GM18511 (cell line): ENCODE measurements around the gene ZBP1.
"Not testable (repeated sequence)": the region's sequence is repeated elsewhere in the genome, so short reads cannot be mapped to it uniquely, and the experiment has no call there.

Source experiments
- ATAC-seq: cut with Tn5 transposase; IDR thresholded peaks from one replicate; pipeline ENCODE4 v1.9.1; 2021; ENCODE audit warnings: mild to moderate bottlenecking, moderate library complexity; ENCODE audit not compliant: unreplicated experiment

ZBP1 gene

GRCh38 chr20:57647933-57648785 is 27.9 kb upstream of the ZBP1 start:
- ATAC-seq: no peak

- no peak for ATAC-seq
Measured at GRCh38 chr20:57647006-57647932, 27.0 kb upstream of the ZBP1 start.

GRCh38 chr20:57638895-57639236 is 18.6 kb upstream of the ZBP1 start:
- ATAC-seq: no peak

GRCh38 chr20:57638173-57638894 is 18.1 kb upstream of the ZBP1 start:
- no peak for ATAC-seq

GRCh38 chr20:57633945-57634491 is 13.8 kb upstream of the ZBP1 start:
- ATAC-seq: no peak

GRCh38 chr20:57632286-57632685 is 12.1 kb upstream of the ZBP1 start:
- no peak for ATAC-seq

GRCh38 chr20:57630061-57630460 is 9.8 kb upstream of the ZBP1 start:
- no peak for ATAC-seq

GRCh38 chr20:57629491-57629901 is 9.3 kb upstream of the ZBP1 start:
- ATAC-seq: not testable (repeated sequence)

- ATAC-seq: not testable (repeated sequence)
Measured at GRCh38 chr20:57628962-57629308, 8.7 kb upstream of the ZBP1 start.

GRCh38 chr20:57628047-57628961 is 8.1 kb upstream of the ZBP1 start:
- no peak for ATAC-seq

GRCh38 chr20:57627339-57627738 is 7.1 kb upstream of the ZBP1 start:
- ATAC-seq: no peak

GRCh38 chr20:57625978-57626377 is 5.8 kb upstream of the ZBP1 start:
- no peak for ATAC-seq

- no peak for ATAC-seq
Measured at GRCh38 chr20:57625181-57625958, 5.1 kb upstream of the ZBP1 start.

- ATAC-seq: no peak
Measured at GRCh38 chr20:57624124-57624523, 3.9 kb upstream of the ZBP1 start.

- no peak for ATAC-seq
Measured at GRCh38 chr20:57622579-57623381, 2.6 kb upstream of the ZBP1 start.

GRCh38 chr20:57622201-57622570 is 2.0 kb upstream of the ZBP1 start:
- no peak for ATAC-seq

- ATAC-seq: no peak
Measured at GRCh38 chr20:57621421-57622200, 1.4 kb upstream of the ZBP1 start.

- ATAC-seq: no peak
Measured at GRCh38 chr20:57620999-57621398, 773 bp upstream of the ZBP1 start.
